Loucy (cell line): Measurements from ENCODE around the gene ASPRV1.

Experiments
- H2AFZ ChIP-seq: fragments of 200-600 bp; sonication (generic); 2 replicates; pipeline ENCODE4 v1.6.0; 2016; ENCODE audit warnings: antibody characterized with exemption, mild to moderate bottlenecking, low read length, moderate library complexity
- H3F3A ChIP-seq: fragments of 200-600 bp; 2 replicates; pipeline ENCODE4 v1.6.0; 2016; ENCODE audit warnings: antibody characterized with exemption, low read depth, mild to moderate bottlenecking
- H3K27me3 ChIP-seq: fragments of 200-600 bp; sonication (generic); 2 replicates; pipeline ENCODE4 v1.6.1; 2014; ENCODE audit warnings: low read length, mild to moderate bottlenecking; ENCODE audit not compliant: insufficient read depth, poor library complexity, severe bottlenecking
- H3K36me3 ChIP-seq: fragments of 200-600 bp; sonication (generic); 2 replicates; pipeline ENCODE4 v1.6.1; 2016; ENCODE audit warnings: low read length; ENCODE audit not compliant: insufficient read depth
- H3K4me1 ChIP-seq: fragments of 200-600 bp; sonication (generic); 2 replicates; pipeline ENCODE4 v1.5.1; 2014; ENCODE audit warnings: low read length, mild to moderate bottlenecking; ENCODE audit not compliant: insufficient read depth, poor library complexity, severe bottlenecking
- H3K4me2 ChIP-seq: fragments of 200-600 bp; sonication (generic); 2 replicates; pipeline ENCODE4 v1.6.0; 2014; ENCODE audit warnings: antibody characterized with exemption, low read length, low read depth, mild to moderate bottlenecking; ENCODE audit not compliant: poor library complexity, severe bottlenecking
- H3K4me3 ChIP-seq: fragments of 200-600 bp; sonication (generic); 2 replicates; pipeline ENCODE4 v1.5.1; 2014; ENCODE audit warnings: low read length, mild to moderate bottlenecking, mixed read lengths; ENCODE audit not compliant: poor library complexity, severe bottlenecking
- H3K79me2 ChIP-seq: fragments of 200-600 bp; sonication (generic); 2 replicates; pipeline ENCODE4 v1.6.1; 2014; ENCODE audit warnings: low read length; ENCODE audit not compliant: insufficient read depth
- H3K9ac ChIP-seq: fragments of 200-600 bp; sonication (generic); 2 replicates; pipeline ENCODE4 v1.6.0; 2014; ENCODE audit warnings: mild to moderate bottlenecking, low read depth, low read length, moderate library complexity; ENCODE audit not compliant: poor library complexity, severe bottlenecking
- H3K9me2 ChIP-seq: fragments of 200-600 bp; sonication (generic); replicated peaks from 2 replicates; pipeline ENCODE4 v1.6.1; 2016; ENCODE audit warnings: low read depth, low read length, mixed read lengths
- H3K9me3 ChIP-seq: fragments of 200-600 bp; sonication (generic); 2 replicates; pipeline ENCODE4 v1.6.1; 2014; ENCODE audit warnings: mild to moderate bottlenecking, antibody characterized with exemption, low read length, low read depth; ENCODE audit not compliant: insufficient read depth
- H4K20me1 ChIP-seq: fragments of 200-600 bp; sonication (generic); 2 replicates; pipeline ENCODE4 v1.6.0; 2014; ENCODE audit warnings: antibody characterized with exemption, low read length, mild to moderate bottlenecking; ENCODE audit not compliant: insufficient read depth, poor library complexity, severe bottlenecking
- CTCF ChIP-seq: fragments of 200-600 bp; sonication (generic); conservative IDR thresholded peaks from 2 replicates; pipeline ENCODE4 v1.5.1; 2014; ENCODE audit warnings: mild to moderate bottlenecking, antibody characterized with exemption, low read length
- EZH2phosphoT487 ChIP-seq: fragments of 200-600 bp; IDR thresholded peaks from 2 replicates; pipeline ENCODE4 v1.6.1; 2018; ENCODE audit warnings: antibody characterized with exemption, mild to moderate bottlenecking, moderate library complexity, borderline replicate concordance

The ASPRV1 gene

GRCh38 chr2:69977186-69977585, 15.8 kb upstream of the ASPRV1 start:
- no peaks in the 10 kb centered on the region for H4K20me1 ChIP-seq
- H3K9ac ChIP-seq = no peak overlapping the region
- H3K9me2 ChIP-seq = no peaks in the 10 kb centered on the region
- no peaks in the 10 kb centered on the region for H3K9me3 ChIP-seq
- no peak for TF ChIP-seq EZH2phosphoT487
- TF ChIP-seq CTCF = no peak
- H2AFZ ChIP-seq = no peak overlapping the region
- no peak overlapping the region for H3K4me2 ChIP-seq
- no peaks in the 10 kb centered on the region for H3K79me2 ChIP-seq
- no peaks in the 10 kb centered on the region for H3K27me3 ChIP-seq
- H3F3A ChIP-seq = no peaks in the 10 kb centered on the region
- H3K36me3 ChIP-seq = no peaks in the 10 kb centered on the region
- H3K4me3 ChIP-seq = no peak overlapping the region
- peaks cover 31% of the 10 kb centered on the region for H3K4me1 ChIP-seq

GRCh38 chr2:69975853-69976462, 14.5 kb upstream of the ASPRV1 start:
- H3K4me2 ChIP-seq = peak overlapping the region; percentile 28
- H3K27me3 ChIP-seq = no peaks in the 10 kb centered on the region
- H3K4me3 ChIP-seq = no peak overlapping the region
- H3K4me1 ChIP-seq = peaks cover 31% of the 10 kb centered on the region
- H4K20me1 ChIP-seq = no peaks in the 10 kb centered on the region
- TF ChIP-seq EZH2phosphoT487 = no peak
- TF ChIP-seq CTCF = no peak
- no peaks in the 10 kb centered on the region for H3K36me3 ChIP-seq
- H2AFZ ChIP-seq = no peak overlapping the region
- no peaks in the 10 kb centered on the region for H3K9me3 ChIP-seq
- no peak overlapping the region for H3K9ac ChIP-seq
- H3K9me2 ChIP-seq = no peaks in the 10 kb centered on the region
- H3K79me2 ChIP-seq = no peaks in the 10 kb centered on the region
- H3F3A ChIP-seq = no peaks in the 10 kb centered on the region

GRCh38 chr2:69975136-69975852, 13.9 kb upstream of the ASPRV1 start:
- no peaks in the 10 kb centered on the region for H3K79me2 ChIP-seq
- no peaks in the 10 kb centered on the region for H3K9me3 ChIP-seq
- H3K9ac ChIP-seq = no peak overlapping the region
- H3K9me2 ChIP-seq = no peaks in the 10 kb centered on the region
- H2AFZ ChIP-seq = no peak overlapping the region
- no peak overlapping the region for H3K4me3 ChIP-seq
- H3K4me1 ChIP-seq = peaks cover 31% of the 10 kb centered on the region
- no peaks in the 10 kb centered on the region for H3K27me3 ChIP-seq
- H3K36me3 ChIP-seq = no peaks in the 10 kb centered on the region
- H4K20me1 ChIP-seq = no peaks in the 10 kb centered on the region
- H3K4me2 ChIP-seq = peak overlapping the region; percentile 28
- H3F3A ChIP-seq = no peaks in the 10 kb centered on the region
- TF ChIP-seq EZH2phosphoT487 (no peak), CTCF (no peak)
